ENCODE results near the gene TMED9.

TMED9 gene

DNA sequence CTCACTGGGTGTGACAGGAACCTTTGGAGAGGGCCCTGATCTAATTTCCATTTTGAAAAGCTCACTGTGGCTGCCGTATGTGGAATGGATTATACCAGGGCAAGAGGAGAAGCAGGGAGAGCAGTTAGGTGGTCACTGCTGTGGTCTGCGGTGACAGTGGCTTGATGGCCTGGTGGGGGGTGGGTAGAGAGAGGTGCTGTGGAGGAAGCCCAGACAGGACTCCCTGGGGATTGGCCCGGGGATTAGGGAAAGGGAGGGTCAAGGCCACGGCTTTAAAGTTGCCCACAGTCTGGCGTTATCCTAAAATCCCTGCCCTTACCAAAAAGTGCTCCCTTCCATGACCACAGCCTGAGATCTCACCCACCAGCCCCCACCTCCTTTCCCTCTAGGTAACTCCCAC is 12.7 kb downstream of the TMED9 start:
- H3K4me3 ChIP-seq (ENCODE audit: low read depth, low read length) = no peak overlapping the region
- DNase-seq (ENCODE audit: low read depth, low spot score) = no peak
- no peak for TF ChIP-seq CTCF (IDR thresholded peaks at IDR 0.05; ENCODE audit: low read depth, low read length)
- in situ Hi-C loops (cut with HindIII; ENCODE audit: low sequenced_read_pairs) = no loop called here

DNA sequence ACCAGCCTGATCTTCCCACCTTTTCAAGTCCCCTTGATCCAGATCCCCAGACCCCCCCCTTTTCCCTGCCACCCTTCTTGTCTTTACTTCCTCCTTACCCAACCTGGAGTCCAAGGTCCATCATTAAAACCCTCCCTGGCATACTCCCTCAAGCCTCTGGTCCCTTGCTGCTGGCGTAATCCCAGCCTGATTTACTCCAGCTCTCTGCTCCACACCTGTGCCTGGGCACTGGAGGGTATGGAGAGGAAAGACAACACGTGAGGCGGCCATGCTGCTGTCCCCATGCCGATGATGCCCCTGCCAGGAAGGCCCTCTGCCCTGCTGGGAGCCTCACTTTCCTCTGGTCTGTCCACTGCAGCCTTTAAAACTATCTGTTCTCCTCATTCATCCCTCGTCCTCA is 13.1 kb downstream of the TMED9 start:
- no peak overlapping the region for H3K4me3 ChIP-seq (ENCODE audit: low read depth, low read length)
- in situ Hi-C loops (cut with HindIII; ENCODE audit: low sequenced_read_pairs) = no loop called here
- DNase-seq (ENCODE audit: low read depth, low spot score) = no peak
- no peak for TF ChIP-seq CTCF (IDR thresholded peaks at IDR 0.05; ENCODE audit: low read depth, low read length)

GRCh38 chr5:177605667-177606066 is 13.7 kb downstream of the TMED9 start:
- in situ Hi-C loops (cut with HindIII; ENCODE audit: low sequenced_read_pairs) = no loop called here
- TF ChIP-seq CTCF (IDR thresholded peaks at IDR 0.05; ENCODE audit: low read depth, low read length) = no peak
- no peak for DNase-seq (ENCODE audit: low read depth, low spot score)

GRCh38 chr5:177606071-177607051 is 14.4 kb downstream of the TMED9 start:
- in situ Hi-C loops (cut with HindIII; ENCODE audit: low sequenced_read_pairs) = no loop called here
- DNase-seq (ENCODE audit: low read depth, low spot score) = no peak
- no peak for TF ChIP-seq CTCF (IDR thresholded peaks at IDR 0.05; ENCODE audit: low read depth, low read length)
- H3K4me3 ChIP-seq (ENCODE audit: low read depth, low read length) = no peak overlapping the region

More at GRCh38 chr5:177605667-177606066, 13.7 kb downstream of the TMED9 start:
- H3K4me3 ChIP-seq (ENCODE audit: low read depth, low read length) = no peak overlapping the region

GRCh38 chr5:177607115-177607451 is 15.1 kb downstream of the TMED9 start:
- no peak overlapping the region for H3K4me3 ChIP-seq (ENCODE audit: low read depth, low read length)

More at GRCh38 chr5:177607115-177607451, 15.1 kb downstream of the TMED9 start:
- DNase-seq (ENCODE audit: low read depth, low spot score) = no peak
- no peak for TF ChIP-seq CTCF (IDR thresholded peaks at IDR 0.05; ENCODE audit: low read depth, low read length)
- in situ Hi-C loops (cut with HindIII; ENCODE audit: low sequenced_read_pairs) = no loop called here
